ENCODE measurements around the gene UPP1. TPM values are rescaled to one million over a fixed set of nuclear protein-coding genes. Genes with fewer than 3 reads are reported as not detected.

Gene UPP1
- total and polyA plus RNA-seq, 2 of the 13 experiments (the other 11 are each of a cell fraction or from before 2014, with no cell fraction given), result 5.7 to 9.8 TPM

DNA sequence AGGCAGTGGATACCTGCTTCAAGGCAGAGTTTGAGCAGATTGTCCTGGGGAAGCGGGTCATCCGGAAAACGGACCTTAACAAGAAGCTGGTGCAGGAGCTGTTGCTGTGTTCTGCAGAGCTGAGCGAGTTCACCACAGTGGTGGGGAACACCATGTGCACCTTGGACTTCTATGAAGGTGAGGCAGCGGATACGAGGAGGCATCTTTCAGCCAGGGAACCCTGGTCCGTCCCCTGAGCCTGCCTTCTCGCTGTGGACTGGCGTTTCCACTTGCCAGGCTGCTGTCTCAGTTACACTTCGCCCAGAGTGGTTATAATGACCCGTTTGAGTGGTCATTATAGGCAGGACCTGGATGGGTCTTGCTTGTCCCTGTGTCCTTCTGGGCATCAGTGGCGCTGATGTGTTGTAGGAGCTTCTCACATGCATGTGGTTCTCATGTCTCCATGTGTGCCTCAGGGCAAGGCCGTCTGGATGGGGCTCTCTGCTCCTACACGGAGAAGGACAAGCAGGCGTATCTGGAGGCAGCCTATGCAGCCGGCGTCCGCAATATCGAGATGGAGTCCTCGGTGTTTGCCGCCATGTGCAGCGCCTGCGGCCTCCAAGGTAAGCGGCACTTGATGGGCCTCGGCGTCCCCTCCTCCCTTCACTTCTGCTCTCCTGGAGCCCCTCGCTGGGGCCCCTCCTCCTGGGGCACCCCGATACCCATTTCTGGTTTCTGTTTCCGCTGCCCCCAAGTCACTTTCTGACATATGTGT lies 18.0 kb downstream of the UPP1 start (continued):
- TF ChIP-seq, protein P1, sequence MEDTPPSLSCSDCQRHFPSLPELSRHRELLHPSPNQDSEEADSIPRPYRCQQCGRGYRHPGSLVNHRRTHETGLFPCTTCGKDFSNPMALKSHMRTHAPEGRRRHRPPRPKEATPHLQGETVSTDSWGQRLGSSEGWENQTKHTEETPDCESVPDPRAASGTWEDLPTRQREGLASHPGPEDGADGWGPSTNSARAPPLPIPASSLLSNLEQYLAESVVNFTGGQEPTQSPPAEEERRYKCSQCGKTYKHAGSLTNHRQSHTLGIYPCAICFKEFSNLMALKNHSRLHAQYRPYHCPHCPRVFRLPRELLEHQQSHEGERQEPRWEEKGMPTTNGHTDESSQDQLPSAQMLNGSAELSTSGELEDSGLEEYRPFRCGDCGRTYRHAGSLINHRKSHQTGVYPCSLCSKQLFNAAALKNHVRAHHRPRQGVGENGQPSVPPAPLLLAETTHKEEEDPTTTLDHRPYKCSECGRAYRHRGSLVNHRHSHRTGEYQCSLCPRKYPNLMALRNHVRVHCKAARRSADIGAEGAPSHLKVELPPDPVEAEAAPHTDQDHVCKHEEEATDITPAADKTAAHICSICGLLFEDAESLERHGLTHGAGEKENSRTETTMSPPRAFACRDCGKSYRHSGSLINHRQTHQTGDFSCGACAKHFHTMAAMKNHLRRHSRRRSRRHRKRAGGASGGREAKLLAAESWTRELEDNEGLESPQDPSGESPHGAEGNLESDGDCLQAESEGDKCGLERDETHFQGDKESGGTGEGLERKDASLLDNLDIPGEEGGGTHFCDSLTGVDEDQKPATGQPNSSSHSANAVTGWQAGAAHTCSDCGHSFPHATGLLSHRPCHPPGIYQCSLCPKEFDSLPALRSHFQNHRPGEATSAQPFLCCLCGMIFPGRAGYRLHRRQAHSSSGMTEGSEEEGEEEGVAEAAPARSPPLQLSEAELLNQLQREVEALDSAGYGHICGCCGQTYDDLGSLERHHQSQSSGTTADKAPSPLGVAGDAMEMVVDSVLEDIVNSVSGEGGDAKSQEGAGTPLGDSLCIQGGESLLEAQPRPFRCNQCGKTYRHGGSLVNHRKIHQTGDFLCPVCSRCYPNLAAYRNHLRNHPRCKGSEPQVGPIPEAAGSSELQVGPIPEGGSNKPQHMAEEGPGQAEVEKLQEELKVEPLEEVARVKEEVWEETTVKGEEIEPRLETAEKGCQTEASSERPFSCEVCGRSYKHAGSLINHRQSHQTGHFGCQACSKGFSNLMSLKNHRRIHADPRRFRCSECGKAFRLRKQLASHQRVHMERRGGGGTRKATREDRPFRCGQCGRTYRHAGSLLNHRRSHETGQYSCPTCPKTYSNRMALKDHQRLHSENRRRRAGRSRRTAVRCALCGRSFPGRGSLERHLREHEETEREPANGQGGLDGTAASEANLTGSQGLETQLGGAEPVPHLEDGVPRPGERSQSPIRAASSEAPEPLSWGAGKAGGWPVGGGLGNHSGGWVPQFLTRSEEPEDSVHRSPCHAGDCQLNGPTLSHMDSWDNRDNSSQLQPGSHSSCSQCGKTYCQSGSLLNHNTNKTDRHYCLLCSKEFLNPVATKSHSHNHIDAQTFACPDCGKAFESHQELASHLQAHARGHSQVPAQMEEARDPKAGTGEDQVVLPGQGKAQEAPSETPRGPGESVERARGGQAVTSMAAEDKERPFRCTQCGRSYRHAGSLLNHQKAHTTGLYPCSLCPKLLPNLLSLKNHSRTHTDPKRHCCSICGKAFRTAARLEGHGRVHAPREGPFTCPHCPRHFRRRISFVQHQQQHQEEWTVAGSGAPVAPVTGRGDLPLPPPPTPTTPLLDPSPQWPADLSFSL (CRISPR knock-in tag; IDR thresholded peaks at IDR 0.05), result no peak
- TF ChIP-seq, protein P2, sequence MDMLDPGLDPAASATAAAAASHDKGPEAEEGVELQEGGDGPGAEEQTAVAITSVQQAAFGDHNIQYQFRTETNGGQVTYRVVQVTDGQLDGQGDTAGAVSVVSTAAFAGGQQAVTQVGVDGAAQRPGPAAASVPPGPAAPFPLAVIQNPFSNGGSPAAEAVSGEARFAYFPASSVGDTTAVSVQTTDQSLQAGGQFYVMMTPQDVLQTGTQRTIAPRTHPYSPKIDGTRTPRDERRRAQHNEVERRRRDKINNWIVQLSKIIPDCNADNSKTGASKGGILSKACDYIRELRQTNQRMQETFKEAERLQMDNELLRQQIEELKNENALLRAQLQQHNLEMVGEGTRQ (IDR thresholded peaks at IDR 0.05; ENCODE audit: low read depth, low read length), result no peak
- TF ChIP-seq, protein P2 (CRISPR knock-in tag; IDR thresholded peaks at IDR 0.05; ENCODE audit: borderline replicate concordance), result no peak
- TF ChIP-seq, protein P3, sequence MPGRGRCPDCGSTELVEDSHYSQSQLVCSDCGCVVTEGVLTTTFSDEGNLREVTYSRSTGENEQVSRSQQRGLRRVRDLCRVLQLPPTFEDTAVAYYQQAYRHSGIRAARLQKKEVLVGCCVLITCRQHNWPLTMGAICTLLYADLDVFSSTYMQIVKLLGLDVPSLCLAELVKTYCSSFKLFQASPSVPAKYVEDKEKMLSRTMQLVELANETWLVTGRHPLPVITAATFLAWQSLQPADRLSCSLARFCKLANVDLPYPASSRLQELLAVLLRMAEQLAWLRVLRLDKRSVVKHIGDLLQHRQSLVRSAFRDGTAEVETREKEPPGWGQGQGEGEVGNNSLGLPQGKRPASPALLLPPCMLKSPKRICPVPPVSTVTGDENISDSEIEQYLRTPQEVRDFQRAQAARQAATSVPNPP (CRISPR knock-in tag; IDR thresholded peaks at IDR 0.05), result no peak
- TF ChIP-seq, protein P4, sequence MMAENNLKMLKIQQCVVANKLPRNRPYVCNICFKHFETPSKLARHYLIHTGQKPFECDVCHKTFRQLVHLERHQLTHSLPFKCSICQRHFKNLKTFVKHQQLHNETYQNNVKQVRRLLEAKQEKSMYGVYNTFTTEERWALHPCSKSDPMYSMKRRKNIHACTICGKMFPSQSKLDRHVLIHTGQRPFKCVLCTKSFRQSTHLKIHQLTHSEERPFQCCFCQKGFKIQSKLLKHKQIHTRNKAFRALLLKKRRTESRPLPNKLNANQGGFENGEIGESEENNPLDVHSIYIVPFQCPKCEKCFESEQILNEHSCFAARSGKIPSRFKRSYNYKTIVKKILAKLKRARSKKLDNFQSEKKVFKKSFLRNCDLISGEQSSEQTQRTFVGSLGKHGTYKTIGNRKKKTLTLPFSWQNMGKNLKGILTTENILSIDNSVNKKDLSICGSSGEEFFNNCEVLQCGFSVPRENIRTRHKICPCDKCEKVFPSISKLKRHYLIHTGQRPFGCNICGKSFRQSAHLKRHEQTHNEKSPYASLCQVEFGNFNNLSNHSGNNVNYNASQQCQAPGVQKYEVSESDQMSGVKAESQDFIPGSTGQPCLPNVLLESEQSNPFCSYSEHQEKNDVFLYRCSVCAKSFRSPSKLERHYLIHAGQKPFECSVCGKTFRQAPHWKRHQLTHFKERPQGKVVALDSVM (CRISPR knock-in tag; IDR thresholded peaks at IDR 0.05), result no peak
- TF ChIP-seq, protein P5, sequence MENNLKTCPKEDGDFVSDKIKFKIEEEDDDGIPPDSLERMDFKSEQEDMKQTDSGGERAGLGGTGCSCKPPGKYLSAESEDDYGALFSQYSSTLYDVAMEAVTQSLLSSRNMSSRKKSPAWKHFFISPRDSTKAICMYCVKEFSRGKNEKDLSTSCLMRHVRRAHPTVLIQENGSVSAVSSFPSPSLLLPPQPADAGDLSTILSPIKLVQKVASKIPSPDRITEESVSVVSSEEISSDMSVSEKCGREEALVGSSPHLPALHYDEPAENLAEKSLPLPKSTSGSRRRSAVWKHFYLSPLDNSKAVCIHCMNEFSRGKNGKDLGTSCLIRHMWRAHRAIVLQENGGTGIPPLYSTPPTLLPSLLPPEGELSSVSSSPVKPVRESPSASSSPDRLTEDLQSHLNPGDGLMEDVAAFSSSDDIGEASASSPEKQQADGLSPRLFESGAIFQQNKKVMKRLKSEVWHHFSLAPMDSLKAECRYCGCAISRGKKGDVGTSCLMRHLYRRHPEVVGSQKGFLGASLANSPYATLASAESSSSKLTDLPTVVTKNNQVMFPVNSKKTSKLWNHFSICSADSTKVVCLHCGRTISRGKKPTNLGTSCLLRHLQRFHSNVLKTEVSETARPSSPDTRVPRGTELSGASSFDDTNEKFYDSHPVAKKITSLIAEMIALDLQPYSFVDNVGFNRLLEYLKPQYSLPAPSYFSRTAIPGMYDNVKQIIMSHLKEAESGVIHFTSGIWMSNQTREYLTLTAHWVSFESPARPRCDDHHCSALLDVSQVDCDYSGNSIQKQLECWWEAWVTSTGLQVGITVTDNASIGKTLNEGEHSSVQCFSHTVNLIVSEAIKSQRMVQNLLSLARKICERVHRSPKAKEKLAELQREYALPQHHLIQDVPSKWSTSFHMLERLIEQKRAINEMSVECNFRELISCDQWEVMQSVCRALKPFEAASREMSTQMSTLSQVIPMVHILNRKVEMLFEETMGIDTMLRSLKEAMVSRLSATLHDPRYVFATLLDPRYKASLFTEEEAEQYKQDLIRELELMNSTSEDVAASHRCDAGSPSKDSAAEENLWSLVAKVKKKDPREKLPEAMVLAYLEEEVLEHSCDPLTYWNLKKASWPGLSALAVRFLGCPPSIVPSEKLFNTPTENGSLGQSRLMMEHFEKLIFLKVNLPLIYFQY (CRISPR knock-in tag; IDR thresholded peaks at IDR 0.05; ENCODE audit: borderline replicate concordance), result no peak
- TF ChIP-seq SMC3 (IDR thresholded peaks at IDR 0.05; ENCODE audit: low read length), result no peak

Data from HepG2 (cell line).